CD14-positive monocyte (primary cell): ENCODE measurements around the gene RPGRIP1. TPM values are rescaled to one million over a fixed set of nuclear protein-coding genes. Genes with fewer than 3 reads are reported as not detected.
A peak's percentile ranks its signal among the peaks of the same experiment; 100 is the strongest.

ENCODE experiments used
- DNase-seq, 3 donors: peaks; one replicate each; pipeline ENCODE4 v3.0.0-alpha.2; 2011 to 2022
- H2AFZ ChIP-seq: 2 replicates; pipeline ENCODE4 v1.6.0; 2012; ENCODE audit warnings: mild to moderate bottlenecking, low read depth, low read length, inconsistent platforms; ENCODE audit not compliant: insufficient read depth, poor library complexity, severe bottlenecking
- H3K27ac ChIP-seq, 2 donors: 1 replicate in 1 of 2; 2 replicates in 1 of 2; pipeline ENCODE4 v1.5.1; 2012 to 2013; ENCODE audit warnings: low read length in 2 of 2, control low read depth in 1 of 2, inconsistent platforms in 1 of 2, low read depth in 1 of 2, mild to moderate bottlenecking in 1 of 2
- H3K27me3 ChIP-seq, 2 donors: one replicate each; pipeline versions ENCODE4 v1.6.0 to v1.6.1; 2011 to 2013; ENCODE audit warnings: low read length in 2 of 2; ENCODE audit not compliant: control insufficient read depth in 2 of 2, insufficient read depth in 2 of 2
- H3K36me3 ChIP-seq, 2 donors: replicated peaks in 1 of 2; 1 replicate in 1 of 2; 2 replicates in 1 of 2; pipeline versions ENCODE4 v1.5.1 to v1.6.1; 2012 to 2013; ENCODE audit warnings: low read length in 2 of 2, control low read depth in 1 of 2, inconsistent platforms in 1 of 2, mild to moderate bottlenecking in 1 of 2; ENCODE audit not compliant: insufficient read depth in 2 of 2, control insufficient read depth in 1 of 2
- H3K4me1 ChIP-seq, 2 donors: 1 replicate in 1 of 2; 2 replicates in 1 of 2; pipeline versions ENCODE4 v1.5.1 to v1.6.1; 2012 to 2013; ENCODE audit warnings: low read length in 2 of 2, control low read depth in 1 of 2, inconsistent platforms in 1 of 2, mild to moderate bottlenecking in 1 of 2, moderate library complexity in 1 of 2; ENCODE audit not compliant: insufficient read depth in 2 of 2, control insufficient read depth in 1 of 2
- H3K4me2 ChIP-seq: replicated peaks from 2 replicates; pipeline ENCODE3; 2012; ENCODE audit warnings: low read length, moderate library complexity, mild to moderate bottlenecking; ENCODE audit not compliant: poor library complexity, severe bottlenecking; ENCODE audit errors: extremely low read depth
- H3K4me3 ChIP-seq, 3 experiments: fragments of 200-600 bp in 1 of 3; sonication (generic) in 1 of 3; replicated peaks in 1 of 3; 1 replicate in 2 of 3; 2 replicates in 1 of 3; pipeline ENCODE4 v1.5.1; 2011 to 2013; ENCODE audit warnings: low read length in 3 of 3, mild to moderate bottlenecking in 3 of 3, control low read depth in 2 of 3, low read depth in 2 of 3, inconsistent platforms in 1 of 3, moderate library complexity in 1 of 3
- H3K79me2 ChIP-seq: 2 replicates; pipeline ENCODE4 v1.6.0; 2012; ENCODE audit warnings: mild to moderate bottlenecking, control low read depth, inconsistent platforms, low read length, moderate library complexity; ENCODE audit not compliant: insufficient read depth
- H3K9ac ChIP-seq: 2 replicates; pipeline ENCODE4 v1.6.0; 2017; ENCODE audit warnings: low read length, mild to moderate bottlenecking; ENCODE audit not compliant: insufficient read depth, poor library complexity, severe bottlenecking
- H3K9me3 ChIP-seq, 2 donors: replicated peaks in 1 of 2; 1 replicate in 1 of 2; 2 replicates in 1 of 2; pipeline versions ENCODE4 v1.5.1 to v1.6.1; 2012 to 2013; ENCODE audit warnings: low read length in 2 of 2, control low read depth in 1 of 2; ENCODE audit not compliant: control insufficient read depth in 1 of 2, insufficient read depth in 1 of 2
- H4K20me1 ChIP-seq: 2 replicates; pipeline ENCODE4 v1.6.0; 2012; ENCODE audit warnings: mild to moderate bottlenecking, low read length, control low read depth, moderate library complexity; ENCODE audit not compliant: insufficient read depth
- H3K27ac Mint-ChIP-seq, 7 donors: one replicate each; pipeline ENCODE4 v1.8.0; 2020; ENCODE audit warnings: mild to moderate bottlenecking in 7 of 7, mixed read lengths in 7 of 7, moderate library complexity in 6 of 7, inconsistent platforms in 2 of 7
- H3K27me3 Mint-ChIP-seq, 3 donors: one replicate each; pipeline ENCODE4 v1.8.0; 2021 to 2022; ENCODE audit warnings: low read depth in 3 of 3, mild to moderate bottlenecking in 3 of 3, mixed read lengths in 3 of 3, moderate library complexity in 3 of 3, inconsistent platforms in 1 of 3
- H3K36me3 Mint-ChIP-seq, 2 donors: one replicate each; pipeline ENCODE4 v1.8.0; 2020; ENCODE audit warnings: mixed read lengths in 2 of 2, inconsistent platforms in 1 of 2, mild to moderate bottlenecking in 1 of 2
- H3K4me1 Mint-ChIP-seq: one replicate; pipeline ENCODE4 v1.8.0; 2020; ENCODE audit warnings: mild to moderate bottlenecking, mixed read lengths
- H3K4me3 Mint-ChIP-seq, 2 donors: one replicate each; pipeline ENCODE4 v1.8.0; 2020; ENCODE audit warnings: mild to moderate bottlenecking in 2 of 2, mixed read lengths in 2 of 2, moderate library complexity in 1 of 2
- H3K9me3 Mint-ChIP-seq, 7 donors: one replicate each; pipeline ENCODE4 v1.8.0; 2020 to 2022; ENCODE audit warnings: mixed read lengths in 7 of 7, mild to moderate bottlenecking in 6 of 7, moderate library complexity in 6 of 7, inconsistent platforms in 2 of 7
- WGBS: methylation state at CpG from one replicate; pipeline ENCODE4 v1.1.5; 2013; ENCODE audit warnings: missing lambda C conversion rate; ENCODE audit not compliant: insufficient coverage; 5-methylcytosine and 5-hydroxymethylcytosine counted together
- intact Hi-C, 2 donors: fragments of 100-400 bp; cut with micrococcal nuclease; formaldehyde crosslinking; loops; one replicate each; pipeline versions ENCODE4 v1.15.0 to v1.15.1; 2023
- polyA plus RNA-seq, 3 donors: library from polyadenylated mRNA; depleted of rRNA in 1 of 3; unstranded in 2 of 3; stranded (reverse) in 1 of 3; fragments of 300-500 nt in 2 of 3; fragments of >200 nt in 1 of 3; fragmentation: Illumina TruSeq in 2 of 3; gene quantifications; 1 replicate in 2 of 3; 2 replicates in 1 of 3; pipeline ENCODE4 v1.2.3, GENCODE V29; 2012 to 2021
- TF ChIP-seq, protein P1 (sequence below): fragments of 200-600 bp; IDR thresholded peaks from one replicate; pipeline ENCODE4 v1.8.0; 2022; ENCODE audit warnings: antibody characterized with exemption, mild to moderate bottlenecking

The RPGRIP1 gene
- polyA plus RNA-seq, 3 donors: 4.7 to 10.4 (median 7.4) TPM

GRCh38 chr14:21307637-21308036 is 27.8 kb downstream of the RPGRIP1 start:
- Mint-ChIP-seq H3K9me3 (peaks cover 0 to 3% (median 0%) of the 10 kb centered on the region in 7 donors), H3K27me3 (peaks cover 5 to 12% (median 5%) of the 10 kb centered on the region in 3 donors), H3K36me3 (no peaks in the 10 kb centered on the region), H3K4me1 (peaks cover 15% of the 10 kb centered on the region), H3K27ac (no peak overlapping the region), H3K4me3 (no peak overlapping the region)
- H3K4me2 ChIP-seq: no peak overlapping the region
- no peak overlapping the region for H3K27ac ChIP-seq
- DNase-seq: no peak
- no peak overlapping the region for H3K4me3 ChIP-seq
- H3K9me3 ChIP-seq: no peaks in the 10 kb centered on the region
- no peaks in the 10 kb centered on the region for H3K36me3 ChIP-seq
- TF ChIP-seq, protein P1, sequence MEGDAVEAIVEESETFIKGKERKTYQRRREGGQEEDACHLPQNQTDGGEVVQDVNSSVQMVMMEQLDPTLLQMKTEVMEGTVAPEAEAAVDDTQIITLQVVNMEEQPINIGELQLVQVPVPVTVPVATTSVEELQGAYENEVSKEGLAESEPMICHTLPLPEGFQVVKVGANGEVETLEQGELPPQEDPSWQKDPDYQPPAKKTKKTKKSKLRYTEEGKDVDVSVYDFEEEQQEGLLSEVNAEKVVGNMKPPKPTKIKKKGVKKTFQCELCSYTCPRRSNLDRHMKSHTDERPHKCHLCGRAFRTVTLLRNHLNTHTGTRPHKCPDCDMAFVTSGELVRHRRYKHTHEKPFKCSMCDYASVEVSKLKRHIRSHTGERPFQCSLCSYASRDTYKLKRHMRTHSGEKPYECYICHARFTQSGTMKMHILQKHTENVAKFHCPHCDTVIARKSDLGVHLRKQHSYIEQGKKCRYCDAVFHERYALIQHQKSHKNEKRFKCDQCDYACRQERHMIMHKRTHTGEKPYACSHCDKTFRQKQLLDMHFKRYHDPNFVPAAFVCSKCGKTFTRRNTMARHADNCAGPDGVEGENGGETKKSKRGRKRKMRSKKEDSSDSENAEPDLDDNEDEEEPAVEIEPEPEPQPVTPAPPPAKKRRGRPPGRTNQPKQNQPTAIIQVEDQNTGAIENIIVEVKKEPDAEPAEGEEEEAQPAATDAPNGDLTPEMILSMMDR: no peak
- H3K9ac ChIP-seq: no peak overlapping the region
- peak overlapping the region; percentile 81 for H2AFZ ChIP-seq
- WGBS: no CpG with 5 or more reads among the region's 3 CpGs
- H4K20me1 ChIP-seq: no peaks in the 10 kb centered on the region
- H3K27me3 ChIP-seq: no peaks in the 10 kb centered on the region
- intact Hi-C loops: no loop called here
- H3K4me1 ChIP-seq: peaks cover 15 to 16% of the 10 kb centered on the region in 2 donors
- no peaks in the 10 kb centered on the region for H3K79me2 ChIP-seq

GRCh38 chr14:21308132-21308478 is 28.2 kb downstream of the RPGRIP1 start:
- H3K9ac ChIP-seq: no peak overlapping the region
- Mint-ChIP-seq H3K36me3 (no peaks in the 10 kb centered on the region), H3K27ac (peak overlapping the region in 6 of 7 donors; percentile 73 to 92 (median 87)), H3K4me3 (peak overlapping the region; percentile 87 to 95), H3K27me3 (peaks cover 3 to 12% (median 5%) of the 10 kb centered on the region in 3 donors), H3K4me1 (peaks cover 16% of the 10 kb centered on the region), H3K9me3 (peaks cover 0 to 3% (median 0%) of the 10 kb centered on the region in 7 donors)
- intact Hi-C loops: no loop called here
- no peaks in the 10 kb centered on the region for H3K27me3 ChIP-seq
- peaks cover 19% of the 10 kb centered on the region in 2 donors for H3K4me1 ChIP-seq
- H3K9me3 ChIP-seq: no peaks in the 10 kb centered on the region
- TF ChIP-seq, protein P1: no peak
- no peaks in the 10 kb centered on the region for H3K79me2 ChIP-seq
- no peaks in the 10 kb centered on the region for H3K36me3 ChIP-seq
- H2AFZ ChIP-seq: peak overlapping the region; percentile 81
- no peak overlapping the region for H3K27ac ChIP-seq
- DNase-seq: no peak
- no peaks in the 10 kb centered on the region for H4K20me1 ChIP-seq
- H3K4me2 ChIP-seq: peak overlapping the region; percentile 78
- peak overlapping the region; percentile 53 to 73 (median 69) for H3K4me3 ChIP-seq
